B cell (primary cell): ENCODE data around the gene CCDC175. TPM values are rescaled to one million over a fixed set of nuclear protein-coding genes. Genes with fewer than 3 reads are reported as not detected.

Experiments
- ATAC-seq: fragments of 200-7000 bp; cut with Tn5 transposase; one replicate; pipeline ENCODE4 v1.10.0; 2021; ENCODE audit warnings: low read depth, mild to moderate bottlenecking, moderate number of reproducible peaks, moderate library complexity
- CTCF ChIA-PET: fragments of 350-600 bp; sonication (Branson Sonifier 250); formaldehyde crosslinking; loops from one replicate; lab custom pipeline; 2021; ENCODE audit warnings: antibody characterized with exemption, inconsistent platforms; lab: Charles Lee
- POLR2A ChIA-PET: fragments of 350-600 bp; sonication (Branson Sonifier 250); formaldehyde crosslinking; loops from one replicate; lab custom pipeline; 2021; ENCODE audit warnings: antibody characterized with exemption; lab: Charles Lee
- DNase-seq: peaks from one replicate; pipeline ENCODE4 v3.0.0; 2013
- H2AFZ ChIP-seq: 2 replicates; pipeline ENCODE4 v1.6.1; 2012; ENCODE audit warnings: mild to moderate bottlenecking, low read depth, low read length; ENCODE audit not compliant: insufficient read depth, poor library complexity, severe bottlenecking
- H3K27ac ChIP-seq, 2 donors: 1 replicate in 1 of 2; 2 replicates in 1 of 2; pipeline ENCODE4 v1.5.1; 2012 to 2013; ENCODE audit warnings: low read length in 2 of 2, mild to moderate bottlenecking in 2 of 2, moderate library complexity in 1 of 2
- H3K27me3 ChIP-seq, 4 experiments: fragments of 200-600 bp in 1 of 4; sonication (generic) in 1 of 4; replicated peaks in 1 of 4; 1 replicate in 2 of 4; 2 replicates in 2 of 4; pipeline versions ENCODE4 v1.6.1 to v1.7.0; 2013 to 2016; ENCODE audit warnings: low read length in 3 of 4, mild to moderate bottlenecking in 2 of 4, mixed read lengths in 1 of 4, moderate library complexity in 1 of 4; ENCODE audit not compliant: insufficient read depth in 4 of 4, control insufficient read depth in 3 of 4; ENCODE audit errors: control extremely low read depth in 1 of 4
- H3K36me3 ChIP-seq, 2 experiments: replicated peaks in 1 of 2; 1 replicate in 1 of 2; 2 replicates in 1 of 2; pipeline versions ENCODE4 v1.6.1 to v1.7.1; 2013; ENCODE audit warnings: low read length in 1 of 2; ENCODE audit not compliant: insufficient read depth in 2 of 2, control insufficient read depth in 1 of 2; ENCODE audit errors: control extremely low read depth in 1 of 2, extremely low read depth in 1 of 2
- H3K4me1 ChIP-seq, 2 donors: fragments of 200-600 bp in 1 of 2; sonication (generic) in 1 of 2; 1 replicate in 1 of 2; 2 replicates in 1 of 2; pipeline versions ENCODE4 v1.5.1 to v1.6.1; 2013 to 2017; ENCODE audit warnings: low read length in 2 of 2; ENCODE audit not compliant: control insufficient read depth in 2 of 2, insufficient read depth in 2 of 2
- H3K4me2 ChIP-seq: replicated peaks from 2 replicates; pipeline ENCODE3; 2012; ENCODE audit warnings: mild to moderate bottlenecking, low read depth, low read length; ENCODE audit not compliant: poor library complexity, severe bottlenecking
- H3K4me3 ChIP-seq, 5 experiments: fragments of 200-600 bp in 1 of 5; sonication (generic) in 1 of 5; 1 replicate in 3 of 5; 2 replicates in 2 of 5; pipeline versions ENCODE4 v1.5.1 to v1.7.0; 2011 to 2016; ENCODE audit warnings: low read length in 4 of 5, mild to moderate bottlenecking in 4 of 5, low read depth in 2 of 5, control low read depth in 1 of 5, moderate library complexity in 1 of 5; ENCODE audit not compliant: insufficient read depth in 1 of 5; ENCODE audit errors: control extremely low read depth in 1 of 5, extremely low read depth in 1 of 5
- H3K79me2 ChIP-seq: fragments of 200-600 bp; sonication (generic); one replicate; pipeline ENCODE4 v1.6.0; 2016; ENCODE audit warnings: low read length; ENCODE audit not compliant: control insufficient read depth, insufficient read depth
- H3K9ac ChIP-seq: fragments of 200-600 bp; sonication (generic); 2 replicates; pipeline ENCODE4 v1.6.1; 2017; ENCODE audit warnings: mild to moderate bottlenecking, low read length, moderate library complexity
- H3K9me3 ChIP-seq, 3 donors: one replicate each; pipeline versions ENCODE4 v1.6.1 to v1.7.1; 2013; ENCODE audit warnings: low read length in 2 of 3; ENCODE audit not compliant: control insufficient read depth in 2 of 3, insufficient read depth in 1 of 3; ENCODE audit errors: control extremely low read depth in 1 of 3
- H4K20me1 ChIP-seq: 2 replicates; pipeline ENCODE4 v1.6.0; 2012; ENCODE audit warnings: mild to moderate bottlenecking, low read length; ENCODE audit not compliant: insufficient read depth, control insufficient read depth, poor library complexity, severe bottlenecking
- H3K27ac Mint-ChIP-seq: one replicate; pipeline ENCODE4 v1.8.0; 2021; ENCODE audit warnings: mixed read lengths
- H3K27me3 Mint-ChIP-seq: one replicate; pipeline ENCODE4 v1.8.0; 2021; ENCODE audit warnings: mixed read lengths
- H3K4me1 Mint-ChIP-seq: one replicate; pipeline ENCODE4 v1.8.0; 2021; ENCODE audit warnings: mixed read lengths
- H3K4me3 Mint-ChIP-seq: one replicate; pipeline ENCODE4 v1.8.0; 2021; ENCODE audit warnings: mixed read lengths
- H3K9me3 Mint-ChIP-seq: one replicate; pipeline ENCODE4 v1.8.0; 2022; ENCODE audit warnings: mixed read lengths; ENCODE audit not compliant: insufficient read depth
- EZH2 ChIP-seq: IDR thresholded peaks from 2 replicates; pipeline ENCODE4 v1.6.1; 2012; ENCODE audit warnings: borderline replicate concordance, low read depth, mild to moderate bottlenecking, moderate library complexity, low read length; ENCODE audit not compliant: insufficient read depth, poor library complexity, severe bottlenecking
- WGBS: methylation state at CpG from one replicate; pipeline ENCODE4 v1.1.5; 2013; ENCODE audit warnings: missing lambda C conversion rate; ENCODE audit not compliant: insufficient coverage; 5-methylcytosine and 5-hydroxymethylcytosine counted together
- intact Hi-C: fragments of 100-400 bp; cut with micrococcal nuclease; formaldehyde crosslinking; loops from one replicate; pipeline ENCODE4 v1.10.0; 2022
- polyA plus RNA-seq: library from polyadenylated mRNA; depleted of rRNA; stranded (reverse); fragments of >200 nt; gene quantifications from 2 replicates; pipeline ENCODE4 v1.2.3, GENCODE V29; 2012
- total RNA-seq, 2 donors: library from RNA; stranded (reverse); fragments of 120-200 nt in 1 of 2; gene quantifications; 1 replicate in 1 of 2; 2 replicates in 1 of 2; pipeline versions ENCODE4 v1.2.3 to v1.2.4, GENCODE V29; 2013 to 2022
- TF ChIP-seq, protein P1 (sequence below): fragments of 200-600 bp; IDR thresholded peaks from one replicate; pipeline ENCODE4 v1.8.0; 2022; ENCODE audit warnings: antibody characterized with exemption, mild to moderate bottlenecking

Gene CCDC175
- total and polyA plus RNA-seq, 2 donors (not counting 1 experiment from before 2014, with no cell fraction given): not detected

DNA sequence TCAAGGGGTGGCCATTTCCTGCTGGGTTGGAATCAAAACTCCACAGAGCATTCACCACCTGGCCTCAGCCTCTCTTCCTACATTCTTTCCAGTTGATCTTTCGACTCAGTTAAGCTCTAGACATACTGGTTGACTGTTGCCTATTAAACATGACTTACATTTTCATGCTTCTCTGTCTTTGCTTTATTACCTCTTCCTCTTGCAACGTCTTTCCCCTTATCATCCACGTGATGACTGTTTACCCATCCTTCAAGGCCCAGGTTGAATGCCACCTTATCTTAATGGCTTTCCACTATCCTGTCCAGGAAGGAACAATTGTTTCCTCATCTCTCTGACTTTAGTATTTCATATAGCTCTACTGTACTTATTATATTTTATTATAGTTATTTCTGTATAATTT lies 24.4 kb upstream of the CCDC175 start:
- WGBS: 94% methylated on average over 3 of the region's 3 CpGs
- DNase-seq: no peak
- H3K4me3 Mint-ChIP-seq: no peak overlapping the region
- no peaks in the 10 kb centered on the region for H3K79me2 ChIP-seq
- CTCF ChIA-PET: no interaction called here
- no peak overlapping the region for H2AFZ ChIP-seq
- H3K36me3 ChIP-seq: no peaks in the 10 kb centered on the region
- H3K9ac ChIP-seq: no peak overlapping the region
- TF ChIP-seq EZH2: no peak
- TF ChIP-seq, protein P1, sequence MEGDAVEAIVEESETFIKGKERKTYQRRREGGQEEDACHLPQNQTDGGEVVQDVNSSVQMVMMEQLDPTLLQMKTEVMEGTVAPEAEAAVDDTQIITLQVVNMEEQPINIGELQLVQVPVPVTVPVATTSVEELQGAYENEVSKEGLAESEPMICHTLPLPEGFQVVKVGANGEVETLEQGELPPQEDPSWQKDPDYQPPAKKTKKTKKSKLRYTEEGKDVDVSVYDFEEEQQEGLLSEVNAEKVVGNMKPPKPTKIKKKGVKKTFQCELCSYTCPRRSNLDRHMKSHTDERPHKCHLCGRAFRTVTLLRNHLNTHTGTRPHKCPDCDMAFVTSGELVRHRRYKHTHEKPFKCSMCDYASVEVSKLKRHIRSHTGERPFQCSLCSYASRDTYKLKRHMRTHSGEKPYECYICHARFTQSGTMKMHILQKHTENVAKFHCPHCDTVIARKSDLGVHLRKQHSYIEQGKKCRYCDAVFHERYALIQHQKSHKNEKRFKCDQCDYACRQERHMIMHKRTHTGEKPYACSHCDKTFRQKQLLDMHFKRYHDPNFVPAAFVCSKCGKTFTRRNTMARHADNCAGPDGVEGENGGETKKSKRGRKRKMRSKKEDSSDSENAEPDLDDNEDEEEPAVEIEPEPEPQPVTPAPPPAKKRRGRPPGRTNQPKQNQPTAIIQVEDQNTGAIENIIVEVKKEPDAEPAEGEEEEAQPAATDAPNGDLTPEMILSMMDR: no peak
- H3K9me3 Mint-ChIP-seq: no peaks in the 10 kb centered on the region
- H3K27me3 ChIP-seq: no peaks in the 10 kb centered on the region
- H3K27ac Mint-ChIP-seq: no peak overlapping the region
- H3K27ac ChIP-seq: no peak overlapping the region
- H3K4me3 ChIP-seq: no peak overlapping the region
- ATAC-seq: no peak
- H3K4me1 Mint-ChIP-seq: no peaks in the 10 kb centered on the region
- POLR2A ChIA-PET: no interaction called here
- no peak overlapping the region for H3K4me2 ChIP-seq
- intact Hi-C loops: no loop called here
- H3K4me1 ChIP-seq: no peaks in the 10 kb centered on the region
- H3K27me3 Mint-ChIP-seq: peaks cover 23% of the 10 kb centered on the region
- no peaks in the 10 kb centered on the region for H3K9me3 ChIP-seq
- H4K20me1 ChIP-seq: no peaks in the 10 kb centered on the region

DNA sequence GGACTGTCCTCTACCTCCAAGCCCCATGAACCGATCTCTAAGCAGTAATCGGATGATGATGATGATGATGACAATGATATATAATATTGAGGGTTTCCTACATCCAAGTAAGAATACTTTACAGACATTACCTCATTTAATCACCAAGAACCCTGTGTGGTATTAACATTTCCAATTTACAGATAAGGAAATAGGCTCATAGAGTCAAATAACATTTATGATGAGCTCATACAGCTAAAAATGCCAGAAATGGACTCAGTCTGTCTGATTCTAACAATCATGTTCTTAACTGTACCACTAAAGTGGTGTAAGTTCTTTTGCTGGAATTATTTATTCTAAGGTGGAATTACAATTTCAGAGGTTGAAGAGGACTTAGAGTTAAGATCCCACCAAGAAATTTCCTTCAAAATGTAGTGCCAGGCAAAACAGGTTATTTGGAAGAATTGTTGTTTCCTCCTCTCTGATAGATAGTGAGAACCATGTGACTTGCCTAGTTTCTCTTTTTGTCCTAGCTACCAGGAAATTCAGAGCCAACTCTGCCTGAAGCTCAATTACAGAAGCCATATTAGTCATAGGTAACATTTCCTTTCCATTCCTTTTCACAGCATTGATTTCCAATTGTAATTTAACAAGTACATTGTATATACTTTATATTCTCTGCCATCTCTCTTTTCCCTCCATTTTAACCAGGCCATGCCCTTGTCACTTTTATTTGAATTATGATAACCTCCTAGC lies 23.8 kb upstream of the CCDC175 start:
- TF ChIP-seq, protein P1: no peak
- TF ChIP-seq EZH2: no peak
- Histone ChIP-seq H2AFZ (no peak overlapping the region), H3K27me3 (no peaks in the 10 kb centered on the region), H3K9ac (no peak overlapping the region), H3K9me3 (no peaks in the 10 kb centered on the region), H3K36me3 (no peaks in the 10 kb centered on the region), H4K20me1 (no peaks in the 10 kb centered on the region), H3K4me2 (no peak overlapping the region), H3K79me2 (no peaks in the 10 kb centered on the region), H3K4me1 (no peaks in the 10 kb centered on the region), H3K4me3 (no peak overlapping the region), H3K27ac (no peak overlapping the region)
- Mint-ChIP-seq H3K27ac (no peak overlapping the region), H3K9me3 (no peaks in the 10 kb centered on the region), H3K27me3 (peaks cover 23% of the 10 kb centered on the region), H3K4me3 (no peak overlapping the region), H3K4me1 (no peaks in the 10 kb centered on the region)
- CTCF ChIA-PET: no interaction called here
- POLR2A ChIA-PET: no interaction called here
- no peak for DNase-seq
- WGBS: no CpG with 5 or more reads among the region's 2 CpGs
- no peak for ATAC-seq
- intact Hi-C loops: no loop called here
